AG09309 (cell line): ENCODE measurements around the gene SLC12A1.

Experiments
- DNase-seq: peaks from one replicate; pipeline ENCODE4 v3.0.0-alpha.2; 2010; ENCODE audit warnings: low read depth
- H3K4me3 ChIP-seq: 2 replicates; pipeline ENCODE4 v1.5.1; 2011; ENCODE audit warnings: mild to moderate bottlenecking, low read depth, low read length, moderate library complexity; ENCODE audit not compliant: control insufficient read depth
- TF ChIP-seq, protein P1 (sequence below): IDR thresholded peaks from 2 replicates; pipeline ENCODE4 v1.5.1; 2011; ENCODE audit warnings: mild to moderate bottlenecking, low read depth, low read length, inconsistent platforms; ENCODE audit not compliant: insufficient read depth, control insufficient read depth; ENCODE audit errors: missing control alignments

SLC12A1 gene

GRCh38 chr15:48279608-48280007, 73.5 kb downstream of the SLC12A1 start:
- TF ChIP-seq, protein P1, sequence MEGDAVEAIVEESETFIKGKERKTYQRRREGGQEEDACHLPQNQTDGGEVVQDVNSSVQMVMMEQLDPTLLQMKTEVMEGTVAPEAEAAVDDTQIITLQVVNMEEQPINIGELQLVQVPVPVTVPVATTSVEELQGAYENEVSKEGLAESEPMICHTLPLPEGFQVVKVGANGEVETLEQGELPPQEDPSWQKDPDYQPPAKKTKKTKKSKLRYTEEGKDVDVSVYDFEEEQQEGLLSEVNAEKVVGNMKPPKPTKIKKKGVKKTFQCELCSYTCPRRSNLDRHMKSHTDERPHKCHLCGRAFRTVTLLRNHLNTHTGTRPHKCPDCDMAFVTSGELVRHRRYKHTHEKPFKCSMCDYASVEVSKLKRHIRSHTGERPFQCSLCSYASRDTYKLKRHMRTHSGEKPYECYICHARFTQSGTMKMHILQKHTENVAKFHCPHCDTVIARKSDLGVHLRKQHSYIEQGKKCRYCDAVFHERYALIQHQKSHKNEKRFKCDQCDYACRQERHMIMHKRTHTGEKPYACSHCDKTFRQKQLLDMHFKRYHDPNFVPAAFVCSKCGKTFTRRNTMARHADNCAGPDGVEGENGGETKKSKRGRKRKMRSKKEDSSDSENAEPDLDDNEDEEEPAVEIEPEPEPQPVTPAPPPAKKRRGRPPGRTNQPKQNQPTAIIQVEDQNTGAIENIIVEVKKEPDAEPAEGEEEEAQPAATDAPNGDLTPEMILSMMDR, result no peak

DNA sequence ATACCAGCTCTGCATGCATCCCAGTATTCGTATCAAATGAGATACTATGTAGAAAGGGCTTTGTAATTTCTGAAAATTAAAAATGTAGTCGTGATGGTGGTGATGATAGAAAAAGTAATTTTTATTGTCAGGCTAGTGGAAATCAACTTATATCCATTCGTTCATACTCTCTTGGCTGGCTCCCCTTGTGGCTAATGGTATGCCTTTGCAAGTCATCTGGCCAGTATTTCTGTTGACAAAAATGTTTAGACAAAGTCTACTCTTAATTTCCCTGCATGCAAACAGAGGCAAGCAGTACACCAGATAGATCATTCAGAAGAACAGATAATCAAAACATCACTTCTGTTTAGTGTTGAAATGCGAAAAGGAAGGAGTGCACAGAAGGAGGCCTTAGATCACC, 75.6 kb downstream of the SLC12A1 start:
- DNase-seq, result no peak
- no peak overlapping the region for H3K4me3 ChIP-seq
- TF ChIP-seq, protein P1, result no peak

More at GRCh38 chr15:48279608-48280007, 73.5 kb downstream of the SLC12A1 start:
- no peak overlapping the region for H3K4me3 ChIP-seq
- no peak for DNase-seq

DNA sequence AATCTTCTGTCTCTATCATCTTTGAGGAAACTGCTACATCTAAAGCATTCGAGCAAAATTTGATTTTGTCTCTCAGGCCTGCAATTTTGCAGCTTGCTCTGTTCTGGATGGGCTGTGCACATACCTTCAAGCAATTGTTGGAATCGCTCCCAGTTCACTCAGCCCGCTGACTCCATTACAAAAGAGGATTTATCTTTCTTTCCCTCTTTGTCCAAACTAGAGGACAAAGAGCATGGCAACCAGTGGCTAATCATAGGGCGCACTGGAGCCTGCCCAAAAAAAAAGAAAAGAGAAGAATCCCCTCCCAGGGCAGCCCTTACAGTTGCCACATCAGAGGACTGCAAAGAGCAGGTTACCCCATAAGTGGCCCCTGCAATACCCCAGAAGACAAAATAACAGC, 76.1 kb downstream of the SLC12A1 start:
- DNase-seq, result no peak
- TF ChIP-seq, protein P1, result no peak
- H3K4me3 ChIP-seq, result no peak overlapping the region

GRCh38 chr15:48283396-48284145, 77.5 kb downstream of the SLC12A1 start:
- no peak overlapping the region for H3K4me3 ChIP-seq
- DNase-seq, result no peak
- TF ChIP-seq, protein P1, result no peak

- H3K4me3 ChIP-seq, result no peak overlapping the region
- TF ChIP-seq, protein P1, result peak; percentile 62
- DNase-seq, result peak; percentile 47
These were observed 79.5 kb downstream of the SLC12A1 start for GRCh38 chr15:48285329-48286214.

DNA sequence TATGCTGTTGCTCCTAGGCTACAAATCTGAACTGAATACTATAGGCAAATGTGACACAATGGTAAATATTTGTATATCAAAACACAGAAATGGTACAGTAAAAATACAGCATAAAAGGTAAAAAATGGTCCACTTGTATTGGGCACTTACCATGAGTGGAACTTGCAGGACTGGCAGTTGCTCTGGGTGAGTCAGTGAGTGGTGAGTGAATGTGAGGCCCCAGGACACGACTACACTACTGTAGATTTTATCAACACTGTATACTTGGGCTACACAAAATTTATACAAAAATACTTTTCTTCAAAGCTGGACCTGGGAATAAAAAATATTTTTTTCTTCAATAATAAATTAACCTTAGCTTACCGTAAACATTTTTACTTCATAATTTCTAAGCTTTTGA, 83.5 kb downstream of the SLC12A1 start:
- H3K4me3 ChIP-seq, result no peak overlapping the region
- DNase-seq, result no peak

More for the DNA sequence above, 83.5 kb downstream of the SLC12A1 start:
- TF ChIP-seq, protein P1, result no peak
